Caco-2 (cell line): ENCODE measurements around the gene LMO7. TPM values are rescaled to one million over a fixed set of nuclear protein-coding genes. Genes with fewer than 3 reads are reported as not detected.

ENCODE experiments used
- BruUV-seq: library from RNA; stranded (reverse); fragments of 400-500 nt; replicated peaks from 2 replicates; lab custom pipeline; 2021; lab: Mats Ljungman, UMichigan
- CTCF ChIA-PET: fragments of 300-600 bp; sonication (Branson Sonifier 250); formaldehyde crosslinking; loops from one replicate; lab custom pipeline; 2022; ENCODE audit warnings: antibody characterized with exemption; lab: Charles Lee
- POLR2A ChIA-PET: fragments of 300-600 bp; sonication (Branson Sonifier 250); formaldehyde crosslinking; loops from one replicate; lab custom pipeline; 2022; ENCODE audit warnings: antibody characterized with exemption; lab: Charles Lee
- DNase-seq, 2 experiments: peaks; one replicate each; pipeline versions ENCODE4 v3.0.0 to v3.0.0-alpha.2; 2020 to 2022
- H3K27me3 ChIP-seq: replicated peaks from 2 replicates; pipeline ENCODE4 v1.6.0; 2011; ENCODE audit warnings: low read length; ENCODE audit not compliant: control insufficient read depth, insufficient read depth
- H3K36me3 ChIP-seq: 2 replicates; pipeline ENCODE4 v1.5.1; 2011; ENCODE audit warnings: low read length; ENCODE audit not compliant: control insufficient read depth, insufficient read depth
- H3K4me1 ChIP-seq: fragments of 250-450 bp; sonication (Bioruptor Pico); 2 replicates; pipeline ENCODE4 v1.5.1; 2020; ENCODE audit warnings: mild to moderate bottlenecking
- H3K4me3 ChIP-seq: 2 replicates; pipeline ENCODE4 v1.5.1; 2011; ENCODE audit warnings: low read depth, mild to moderate bottlenecking, control low read depth, low read length
- H3K9me3 ChIP-seq: fragments of 250-450 bp; sonication (Bioruptor Pico); 2 replicates; pipeline ENCODE4 v1.5.1; 2020; ENCODE audit warnings: mild to moderate bottlenecking, moderate library complexity
- H3K27ac Mint-ChIP-seq: one replicate; pipeline ENCODE4 v1.8.0; 2022; ENCODE audit warnings: mixed read lengths; ENCODE audit not compliant: unreplicated experiment
- H3K27me3 Mint-ChIP-seq: one replicate; pipeline ENCODE4 v1.8.0; 2022; ENCODE audit warnings: mixed read lengths; ENCODE audit not compliant: insufficient read depth, unreplicated experiment
- H3K36me3 Mint-ChIP-seq: one replicate; pipeline ENCODE4 v1.8.0; 2022; ENCODE audit warnings: mild to moderate bottlenecking, mixed read lengths; ENCODE audit not compliant: insufficient read depth, unreplicated experiment
- H3K4me1 Mint-ChIP-seq: one replicate; pipeline ENCODE4 v1.8.0; 2022; ENCODE audit warnings: low read depth, mixed read lengths; ENCODE audit not compliant: unreplicated experiment
- H3K4me3 Mint-ChIP-seq: one replicate; pipeline ENCODE4 v1.8.0; 2022; ENCODE audit warnings: mild to moderate bottlenecking, moderate library complexity, mixed read lengths; ENCODE audit not compliant: unreplicated experiment
- H3K9me3 Mint-ChIP-seq: one replicate; pipeline ENCODE4 v1.8.0; 2022; ENCODE audit warnings: mixed read lengths; ENCODE audit not compliant: unreplicated experiment
- intact Hi-C: fragments of 100-400 bp; cut with micrococcal nuclease; formaldehyde crosslinking; loops from one replicate; pipeline ENCODE4 v1.10.0; 2022; ENCODE audit not compliant: unreplicated experiment
- total RNA-seq: library from RNA; stranded (reverse); gene quantifications from 2 replicates; pipeline ENCODE4 v1.2.3, GENCODE V29; 2022
- TF ChIP-seq, protein P1 (sequence below), 2 experiments: fragments of 200-600 bp in 1 of 2; IDR thresholded peaks; 1 replicate in 1 of 2; 2 replicates in 1 of 2; pipeline versions ENCODE4 v1.5.1 to v1.8.0; 2011 to 2022; ENCODE audit warnings: antibody characterized with exemption in 1 of 2, control low read depth in 1 of 2, inconsistent platforms in 1 of 2, low read depth in 1 of 2, low read length in 1 of 2, mild to moderate bottlenecking in 1 of 2, moderate library complexity in 1 of 2; ENCODE audit not compliant: insufficient read depth in 1 of 2, severe bottlenecking in 1 of 2, unreplicated experiment in 1 of 2

The LMO7 gene
- total RNA-seq, 1 experiment from 2014 or later, result 209 TPM

DNA sequence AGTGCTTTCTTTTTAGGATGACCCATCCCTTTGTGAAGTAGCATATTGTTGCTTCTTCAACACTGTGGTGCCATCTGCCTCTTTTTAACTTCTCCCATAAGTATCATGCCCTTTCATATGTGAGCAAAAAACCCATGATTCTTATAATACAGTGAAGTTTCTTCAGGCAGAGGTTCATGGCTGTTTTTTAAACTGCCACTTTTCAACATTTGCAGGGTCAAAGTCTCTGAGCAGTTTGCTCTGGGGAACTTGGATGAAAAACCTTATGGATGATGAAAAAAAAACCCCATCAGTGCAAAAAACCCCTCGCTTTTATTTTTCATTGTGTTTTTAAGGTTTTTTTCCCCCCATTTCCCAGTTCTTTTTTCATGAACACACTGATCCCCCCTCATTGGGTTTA is 158.5 kb downstream of the LMO7 start:
- no peaks in the 10 kb centered on the region; the same call in 1 of the 2 replicates for H3K36me3 ChIP-seq
- H3K36me3 Mint-ChIP-seq, result peaks cover 60% of the 10 kb centered on the region

DNA sequence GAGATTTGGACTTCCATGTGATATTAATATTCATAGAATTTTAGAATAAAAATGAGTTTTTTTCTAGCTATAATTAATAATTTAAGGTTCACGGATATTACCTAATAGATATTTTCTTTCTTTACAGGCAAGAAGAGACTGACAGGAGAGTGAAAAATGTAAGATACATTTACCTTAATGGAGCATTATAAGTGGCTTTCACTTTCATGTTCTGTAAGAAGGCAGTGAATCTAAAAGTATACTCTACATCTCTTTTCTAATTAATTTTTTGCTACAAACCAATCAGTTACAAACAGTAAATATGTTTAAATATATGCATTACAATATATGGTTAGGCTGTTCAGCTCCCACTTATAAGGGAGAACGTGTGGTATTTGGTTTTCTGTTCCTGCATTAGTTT is 159.1 kb downstream of the LMO7 start:
- ChIA-PET POLR2A (no interaction called here), CTCF (no interaction called here)
- no peak overlapping the region for H3K4me3 Mint-ChIP-seq
- H3K36me3 Mint-ChIP-seq, result peaks cover 66% of the 10 kb centered on the region
- peaks cover 43% of the 10 kb centered on the region for H3K4me1 Mint-ChIP-seq
- no peaks in the 10 kb centered on the region for H3K27me3 Mint-ChIP-seq
- Histone ChIP-seq H3K4me3 (no peak overlapping the region), H3K36me3 (no peaks in the 10 kb centered on the region; the same call in 1 of the 2 replicates), H3K4me1 (peaks cover 60% of the 10 kb centered on the region), H3K9me3 (no peaks in the 10 kb centered on the region), H3K27me3 (no peaks in the 10 kb centered on the region)
- intact Hi-C loops, result no loop called here
- no TSS peak for BruUV-seq
- peak overlapping the region; percentile 53 for H3K27ac Mint-ChIP-seq
- no peaks in the 10 kb centered on the region for H3K9me3 Mint-ChIP-seq
- DNase-seq, result no peak
- TF ChIP-seq, protein P1, sequence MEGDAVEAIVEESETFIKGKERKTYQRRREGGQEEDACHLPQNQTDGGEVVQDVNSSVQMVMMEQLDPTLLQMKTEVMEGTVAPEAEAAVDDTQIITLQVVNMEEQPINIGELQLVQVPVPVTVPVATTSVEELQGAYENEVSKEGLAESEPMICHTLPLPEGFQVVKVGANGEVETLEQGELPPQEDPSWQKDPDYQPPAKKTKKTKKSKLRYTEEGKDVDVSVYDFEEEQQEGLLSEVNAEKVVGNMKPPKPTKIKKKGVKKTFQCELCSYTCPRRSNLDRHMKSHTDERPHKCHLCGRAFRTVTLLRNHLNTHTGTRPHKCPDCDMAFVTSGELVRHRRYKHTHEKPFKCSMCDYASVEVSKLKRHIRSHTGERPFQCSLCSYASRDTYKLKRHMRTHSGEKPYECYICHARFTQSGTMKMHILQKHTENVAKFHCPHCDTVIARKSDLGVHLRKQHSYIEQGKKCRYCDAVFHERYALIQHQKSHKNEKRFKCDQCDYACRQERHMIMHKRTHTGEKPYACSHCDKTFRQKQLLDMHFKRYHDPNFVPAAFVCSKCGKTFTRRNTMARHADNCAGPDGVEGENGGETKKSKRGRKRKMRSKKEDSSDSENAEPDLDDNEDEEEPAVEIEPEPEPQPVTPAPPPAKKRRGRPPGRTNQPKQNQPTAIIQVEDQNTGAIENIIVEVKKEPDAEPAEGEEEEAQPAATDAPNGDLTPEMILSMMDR (IDR thresholded peaks at IDR 0.05; ENCODE audit: insufficient read depth in 1 of 2, low read depth in 1 of 2, low read length in 1 of 2, severe bottlenecking in 1 of 2, unreplicated experiment in 1 of 2), result no peak

More for the DNA sequence above, 158.5 kb downstream of the LMO7 start:
- TF ChIP-seq, protein P1 (IDR thresholded peaks at IDR 0.05; ENCODE audit: insufficient read depth in 1 of 2, low read depth in 1 of 2, low read length in 1 of 2, severe bottlenecking in 1 of 2, unreplicated experiment in 1 of 2), result no peak
- Mint-ChIP-seq H3K4me1 (peaks cover 43% of the 10 kb centered on the region), H3K4me3 (no peak overlapping the region), H3K27ac (peak overlapping the region; percentile 53), H3K9me3 (no peaks in the 10 kb centered on the region), H3K27me3 (no peaks in the 10 kb centered on the region)
- Histone ChIP-seq H3K4me1 (peaks cover 66% of the 10 kb centered on the region), H3K27me3 (no peaks in the 10 kb centered on the region), H3K9me3 (no peaks in the 10 kb centered on the region), H3K4me3 (no peak overlapping the region)
- ChIA-PET POLR2A (no interaction called here), CTCF (no interaction called here)
- no TSS peak for BruUV-seq
- no peak for DNase-seq
- intact Hi-C loops, result no loop called here

DNA sequence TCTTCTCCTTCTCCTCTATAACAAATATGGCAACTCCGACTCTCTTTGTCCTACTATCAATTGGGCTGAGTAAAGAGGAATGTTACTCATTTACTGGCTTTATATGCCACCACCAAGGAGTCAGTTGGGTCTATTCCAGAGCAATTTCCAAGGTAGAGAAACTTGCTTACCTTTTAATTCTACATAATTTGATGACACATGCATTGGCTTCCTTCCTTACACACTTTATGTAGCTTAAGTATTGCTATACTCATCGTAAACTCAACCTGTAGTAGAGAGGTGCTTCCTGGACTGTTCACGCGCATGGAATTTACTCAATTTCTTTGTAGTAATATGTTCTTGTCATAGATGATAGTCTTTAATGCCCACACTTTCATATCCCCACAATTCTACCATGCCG is 160.7 kb downstream of the LMO7 start:
- H3K9me3 Mint-ChIP-seq, result no peaks in the 10 kb centered on the region
- H3K27ac Mint-ChIP-seq, result peak overlapping the region; percentile 22
- no peaks in the 10 kb centered on the region for H3K27me3 ChIP-seq
- H3K4me1 Mint-ChIP-seq, result peaks cover 41% of the 10 kb centered on the region
- H3K4me3 Mint-ChIP-seq, result no peak overlapping the region
- BruUV-seq, result no TSS peak
- POLR2A ChIA-PET, result no interaction called here
- H3K36me3 ChIP-seq, result no peaks in the 10 kb centered on the region; the same call in 1 of the 2 replicates
- DNase-seq, result no peak
- CTCF ChIA-PET, result no interaction called here
- H3K27me3 Mint-ChIP-seq, result no peaks in the 10 kb centered on the region
- peaks cover 48% of the 10 kb centered on the region for H3K4me1 ChIP-seq
- intact Hi-C loops, result no loop called here
- no peaks in the 10 kb centered on the region for H3K9me3 ChIP-seq
- H3K4me3 ChIP-seq, result no peak overlapping the region
- TF ChIP-seq, protein P1 (IDR thresholded peaks at IDR 0.05; ENCODE audit: insufficient read depth in 1 of 2, low read depth in 1 of 2, low read length in 1 of 2, severe bottlenecking in 1 of 2, unreplicated experiment in 1 of 2), result no peak
- H3K36me3 Mint-ChIP-seq, result peaks cover 80% of the 10 kb centered on the region
